Vagina (tissue), 2 donors: ENCODE data around the gene TARS1. TPM values are rescaled to one million over a fixed set of nuclear protein-coding genes. Genes with fewer than 3 reads are reported as not detected.

Experiments
- DNase-seq, 2 donors: peaks; one replicate each; pipeline ENCODE4 v3.0.0-alpha.2; 2017; ENCODE audit errors: extremely low spot score in 2 of 2
- H3K27ac ChIP-seq: fragments of 200-600 bp; sonication (generic); one replicate; pipeline ENCODE4 v1.5.1; 2019
- H3K27me3 ChIP-seq: fragments of 200-600 bp; sonication (generic); one replicate; pipeline ENCODE4 v1.5.1; 2019
- H3K36me3 ChIP-seq, 2 donors: fragments of 200-600 bp; sonication (generic); one replicate each; pipeline ENCODE4 v1.5.1; 2017 to 2019
- H3K4me1 ChIP-seq: fragments of 200-600 bp; sonication (generic); one replicate; pipeline ENCODE4 v1.5.1; 2019
- H3K4me3 ChIP-seq, 2 donors: fragments of 200-600 bp; sonication (generic); 1 replicate in 1 of 2; 2 replicates in 1 of 2; pipeline ENCODE4 v1.5.1; 2016 to 2019
- H3K9me3 ChIP-seq: fragments of 200-600 bp; sonication (generic); one replicate; pipeline ENCODE4 v1.5.1; 2019
- CTCF ChIP-seq, 3 experiments: fragments of 450-650 bp in 2 of 3; fragments of 200-600 bp in 1 of 3; sonication (generic) in 1 of 3; IDR thresholded peaks; one replicate each; pipeline ENCODE4 v1.5.1; 2017 to 2019; ENCODE audit warnings: antibody characterized with exemption in 3 of 3, mild to moderate bottlenecking in 2 of 3, moderate library complexity in 2 of 3
- POLR2A ChIP-seq, 2 donors: fragments of 450-650 bp; IDR thresholded peaks; one replicate each; pipeline ENCODE4 v1.6.1; 2017; ENCODE audit warnings: antibody characterized with exemption in 2 of 2, mild to moderate bottlenecking in 2 of 2, moderate library complexity in 2 of 2
- POLR2AphosphoS5 ChIP-seq, 2 donors: sonication (generic); formaldehyde crosslinking; IDR thresholded peaks; one replicate each; pipeline ENCODE4 v1.9.0; 2017; ENCODE audit warnings: antibody characterized with exemption in 2 of 2, mild to moderate bottlenecking in 2 of 2, low read depth in 1 of 2; ENCODE audit not compliant: insufficient read depth in 1 of 2
- intact Hi-C: fragments of 100-400 bp; cut with DNase I; formaldehyde crosslinking; loops from one replicate; pipeline ENCODE4 v1.15.1; 2023
- total RNA-seq: library from RNA; depleted of rRNA; stranded (reverse); fragments of >200 nt; gene quantifications from one replicate; pipeline ENCODE4 v1.2.3, GENCODE V29; 2016

Gene TARS1
- total RNA-seq, 1 donor from 2014 or later = 44.4 TPM

GRCh38 chr5:33488558-33489355 lies 48.0 kb downstream of the TARS1 start:
- Histone ChIP-seq H3K27ac (no peak overlapping the region), H3K9me3 (no peaks in the 10 kb centered on the region), H3K4me1 (no peaks in the 10 kb centered on the region), H3K4me3 (no peak overlapping the region), H3K36me3 (no peaks in the 10 kb centered on the region), H3K27me3 (no peaks in the 10 kb centered on the region)
- no peak for TF ChIP-seq CTCF (IDR thresholded peaks at IDR 0.05)
- no peak for TF ChIP-seq POLR2A (IDR thresholded peaks at IDR 0.05)
- no peak for TF ChIP-seq POLR2AphosphoS5 (IDR thresholded peaks at IDR 0.05; ENCODE audit: insufficient read depth in 1 of 2, low read depth in 1 of 2)
- DNase-seq = no peak
- intact Hi-C loops = no loop called here

GRCh38 chr5:33489481-33490067 lies 48.8 kb downstream of the TARS1 start:
- intact Hi-C loops = no loop called here
- DNase-seq = no peak
- TF ChIP-seq CTCF (IDR thresholded peaks at IDR 0.05) = no peak
- no peak for TF ChIP-seq POLR2AphosphoS5 (IDR thresholded peaks at IDR 0.05; ENCODE audit: insufficient read depth in 1 of 2, low read depth in 1 of 2)
- TF ChIP-seq POLR2A (IDR thresholded peaks at IDR 0.05) = no peak
- H3K27me3 ChIP-seq = no peaks in the 10 kb centered on the region
- H3K9me3 ChIP-seq = no peaks in the 10 kb centered on the region
- H3K4me3 ChIP-seq = no peak overlapping the region
- H3K4me1 ChIP-seq = no peaks in the 10 kb centered on the region
- no peak overlapping the region for H3K27ac ChIP-seq
- no peaks in the 10 kb centered on the region for H3K36me3 ChIP-seq

- intact Hi-C loops = no loop called here
- DNase-seq = no peak
- no peaks in the 10 kb centered on the region for H3K9me3 ChIP-seq
- H3K27ac ChIP-seq = no peak overlapping the region
- H3K4me3 ChIP-seq = no peak overlapping the region
- no peak for TF ChIP-seq POLR2AphosphoS5 (IDR thresholded peaks at IDR 0.05; ENCODE audit: insufficient read depth in 1 of 2, low read depth in 1 of 2)
- TF ChIP-seq CTCF (IDR thresholded peaks at IDR 0.05) = no peak
- TF ChIP-seq POLR2A (IDR thresholded peaks at IDR 0.05) = no peak
- no peaks in the 10 kb centered on the region for H3K36me3 ChIP-seq
- H3K4me1 ChIP-seq = no peaks in the 10 kb centered on the region
- H3K27me3 ChIP-seq = no peaks in the 10 kb centered on the region
Observed at GRCh38 chr5:33490071-33490665, 49.4 kb downstream of the TARS1 start.

- H3K27ac ChIP-seq = no peak overlapping the region
- H3K4me1 ChIP-seq = no peaks in the 10 kb centered on the region
- no peak for DNase-seq
- no peaks in the 10 kb centered on the region for H3K36me3 ChIP-seq
- no peaks in the 10 kb centered on the region for H3K9me3 ChIP-seq
- no peaks in the 10 kb centered on the region for H3K27me3 ChIP-seq
- intact Hi-C loops = no loop called here
- TF ChIP-seq CTCF (IDR thresholded peaks at IDR 0.05) (no peak), POLR2AphosphoS5 (IDR thresholded peaks at IDR 0.05; ENCODE audit: insufficient read depth in 1 of 2, low read depth in 1 of 2) (no peak), POLR2A (IDR thresholded peaks at IDR 0.05) (no peak)
- H3K4me3 ChIP-seq = no peak overlapping the region
Observed at GRCh38 chr5:33491941-33492340, 51.2 kb downstream of the TARS1 start.

GRCh38 chr5:33494466-33494865 lies 53.7 kb downstream of the TARS1 start:
- TF ChIP-seq POLR2A (IDR thresholded peaks at IDR 0.05) = no peak
- no peak for TF ChIP-seq POLR2AphosphoS5 (IDR thresholded peaks at IDR 0.05; ENCODE audit: insufficient read depth in 1 of 2, low read depth in 1 of 2)
- TF ChIP-seq CTCF (IDR thresholded peaks at IDR 0.05) = no peak
- H3K27me3 ChIP-seq = no peaks in the 10 kb centered on the region
- no peak overlapping the region for H3K4me3 ChIP-seq
- intact Hi-C loops = no loop called here
- H3K36me3 ChIP-seq = no peaks in the 10 kb centered on the region
- H3K4me1 ChIP-seq = no peaks in the 10 kb centered on the region
- no peaks in the 10 kb centered on the region for H3K9me3 ChIP-seq
- DNase-seq = no peak
- H3K27ac ChIP-seq = no peak overlapping the region
